Thyroid gland (tissue), 4 donors: ENCODE measurements around the gene DTYMK.

Experiments used
- CTCF ChIP-seq, 6 experiments: fragments of 200-600 bp in 3 of 6; fragments of 450-650 bp in 3 of 6; sonication (generic) in 3 of 6; IDR thresholded peaks; one replicate each; pipeline ENCODE4 v1.5.1; 2016 to 2019; ENCODE audit warnings: antibody characterized with exemption in 6 of 6, mild to moderate bottlenecking in 2 of 6, inconsistent platforms in 1 of 6, moderate library complexity in 1 of 6
- POLR2A ChIP-seq, 2 donors: fragments of 450-650 bp; IDR thresholded peaks; one replicate each; pipeline ENCODE4 v1.6.1; 2017; ENCODE audit warnings: antibody characterized with exemption in 2 of 2, mild to moderate bottlenecking in 2 of 2, moderate library complexity in 1 of 2

DNA sequence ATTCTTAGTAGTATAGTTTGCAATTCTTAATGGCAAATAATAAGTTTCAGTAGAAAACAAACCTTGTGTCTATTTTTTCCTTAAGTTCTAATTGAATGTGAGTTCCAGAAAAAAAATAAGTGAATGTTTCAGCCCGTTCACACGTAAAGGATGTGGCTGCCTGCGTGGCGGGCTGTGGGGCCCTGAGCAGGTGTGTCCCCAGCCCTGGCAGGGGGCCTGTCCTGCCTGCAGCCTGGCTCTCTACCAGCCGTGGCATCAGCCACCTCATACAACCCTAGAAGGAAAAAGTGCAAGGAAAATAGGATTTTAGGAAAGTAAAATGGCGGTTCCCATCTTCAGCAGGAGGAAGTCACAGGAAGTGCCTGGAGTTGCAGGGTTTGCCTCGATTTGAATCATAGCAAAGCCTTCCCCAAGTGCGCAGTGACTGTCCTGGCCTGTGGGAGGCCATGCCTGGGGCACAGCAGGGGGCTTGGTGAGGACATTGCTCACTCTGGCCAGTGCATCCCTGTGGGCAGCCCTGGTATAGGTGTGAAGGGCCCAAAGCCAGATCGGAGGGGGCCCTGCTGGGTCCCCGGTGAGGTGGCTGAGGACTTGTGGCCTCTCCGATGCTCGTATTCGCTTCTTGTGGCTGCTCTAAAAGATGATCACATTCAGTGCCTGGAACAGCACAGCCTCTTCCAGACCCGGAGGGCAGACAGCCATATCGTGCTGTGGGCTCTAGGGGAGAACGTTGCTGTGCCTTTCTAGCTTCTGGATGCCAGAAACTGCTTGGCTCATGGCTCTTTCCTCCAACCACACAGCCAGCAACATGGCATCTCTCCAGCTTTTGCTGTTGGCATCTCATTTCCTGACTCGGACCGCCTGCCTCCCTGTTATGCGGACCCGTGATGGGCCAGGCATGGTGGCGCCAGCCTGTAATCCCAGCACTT, 12.6 kb downstream of the DTYMK start:
- TF ChIP-seq CTCF (IDR thresholded peaks at IDR 0.05), result no peak
- TF ChIP-seq POLR2A (IDR thresholded peaks at IDR 0.05), result no peak
